CD4-positive, CD25-positive, alpha-beta regulatory T cell (primary cell): ENCODE results near the gene PLA2G2C. TPM values are rescaled to one million over a fixed set of nuclear protein-coding genes. Genes with fewer than 3 reads are reported as not detected.
A peak's percentile ranks its signal among the peaks of the same experiment; 100 is the strongest.

ENCODE experiments used
- ATAC-seq, 2 donors: fragments of 150-1000 bp; cut with Tn5 transposase; one replicate each; pipeline ENCODE4 v1.10.0; 2021; ENCODE audit warnings: low read depth in 2 of 2, moderate number of reproducible peaks in 2 of 2, moderate library complexity in 1 of 2
- DNase-seq, 3 donors: peaks; one replicate each; pipeline versions ENCODE4 v3.0.0 to v3.0.0-alpha.2; 2012 to 2022; ENCODE audit warnings: mixed read lengths in 1 of 3
- H3K27ac ChIP-seq: one replicate; pipeline ENCODE4 v1.7.0; 2013; ENCODE audit warnings: mild to moderate bottlenecking, low read length; ENCODE audit not compliant: insufficient read depth, poor library complexity, severe bottlenecking
- H3K27me3 ChIP-seq: one replicate; pipeline ENCODE4 v1.7.0; 2013; ENCODE audit warnings: low read length; ENCODE audit not compliant: control insufficient read depth, insufficient read depth
- H3K36me3 ChIP-seq: one replicate; pipeline ENCODE4 v1.7.0; 2013; ENCODE audit warnings: mild to moderate bottlenecking, low read length, moderate library complexity; ENCODE audit not compliant: control insufficient read depth, insufficient read depth
- H3K4me1 ChIP-seq: 2 replicates; pipeline ENCODE4 v1.7.0; 2013; ENCODE audit warnings: mild to moderate bottlenecking, low read length; ENCODE audit not compliant: insufficient read depth, control insufficient read depth, poor library complexity, severe bottlenecking
- H3K4me3 ChIP-seq: one replicate; pipeline ENCODE4 v1.7.0; 2013; ENCODE audit warnings: low read depth, mild to moderate bottlenecking, low read length, moderate library complexity
- H3K9me3 ChIP-seq, 2 experiments: 1 replicate in 1 of 2; 2 replicates in 1 of 2; pipeline ENCODE4 v1.7.0; 2013; ENCODE audit warnings: low read length in 2 of 2, mild to moderate bottlenecking in 1 of 2, moderate library complexity in 1 of 2; ENCODE audit not compliant: control insufficient read depth in 2 of 2
- H3K27ac Mint-ChIP-seq, 3 donors: one replicate each; pipeline ENCODE4 v1.8.0; 2020 to 2022; ENCODE audit warnings: mild to moderate bottlenecking in 3 of 3, mixed read lengths in 3 of 3, moderate library complexity in 2 of 3
- H3K27me3 Mint-ChIP-seq: one replicate; pipeline ENCODE4 v1.8.0; 2022; ENCODE audit warnings: mild to moderate bottlenecking, mixed read lengths
- H3K36me3 Mint-ChIP-seq: one replicate; pipeline ENCODE4 v1.8.0; 2020; ENCODE audit warnings: mixed read lengths
- H3K4me1 Mint-ChIP-seq, 4 donors: one replicate each; pipeline ENCODE4 v1.8.0; 2020 to 2022; ENCODE audit warnings: mixed read lengths in 4 of 4, mild to moderate bottlenecking in 1 of 4
- H3K4me3 Mint-ChIP-seq, 4 donors: one replicate each; pipeline ENCODE4 v1.8.0; 2020 to 2022; ENCODE audit warnings: mild to moderate bottlenecking in 4 of 4, mixed read lengths in 4 of 4, moderate library complexity in 3 of 4
- H3K9me3 Mint-ChIP-seq, 7 donors: one replicate each; pipeline ENCODE4 v1.8.0; 2020 to 2022; ENCODE audit warnings: mixed read lengths in 7 of 7, mild to moderate bottlenecking in 3 of 7, moderate library complexity in 2 of 7
- polyA plus RNA-seq, 4 donors: library from polyadenylated mRNA; unstranded; fragments of 300-500 nt; fragmentation: Illumina TruSeq; gene quantifications; one replicate each; pipeline ENCODE4 v1.2.3, GENCODE V29; 2021
- total RNA-seq: library from RNA; stranded (reverse); gene quantifications from one replicate; pipeline ENCODE4 v1.2.3, GENCODE V29; 2022

The PLA2G2C gene
- total and polyA plus RNA-seq, 5 donors from 2014 or later: not detected

DNA sequence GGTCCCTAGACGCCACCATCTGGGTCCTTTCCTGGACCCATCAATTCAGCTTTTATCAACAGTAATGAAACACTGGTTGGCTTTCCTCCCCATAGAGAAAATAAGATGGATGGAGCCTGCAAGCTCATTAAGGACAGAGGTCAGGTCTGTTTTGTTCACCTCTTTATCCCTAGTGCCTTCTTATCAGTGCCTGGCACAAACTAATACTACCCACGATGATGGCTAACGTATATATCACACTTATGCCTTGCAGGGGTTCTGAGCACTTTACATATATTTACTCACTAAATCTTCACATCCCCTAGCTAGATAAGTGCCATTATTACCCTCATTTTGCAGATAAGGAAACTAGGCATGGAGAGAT, 5.5 kb downstream of the PLA2G2C start:
- Mint-ChIP-seq H3K36me3 (no peaks in the 10 kb centered on the region), H3K27me3 (peaks cover 4% of the 10 kb centered on the region), H3K27ac (no peak overlapping the region), H3K4me3 (no peak overlapping the region), H3K4me1 (peaks cover 0 to 23% (median 14%) of the 10 kb centered on the region in 4 donors), H3K9me3 (peaks cover 0 to 6% (median 1%) of the 10 kb centered on the region in 7 donors)
- Histone ChIP-seq H3K27ac (no peak overlapping the region), H3K4me1 (peaks cover 12% of the 10 kb centered on the region), H3K9me3 (no peaks in the 10 kb centered on the region), H3K27me3 (no peaks in the 10 kb centered on the region), H3K36me3 (no peaks in the 10 kb centered on the region), H3K4me3 (no peak overlapping the region)
- DNase-seq (no peak), ATAC-seq (no peak)

DNA sequence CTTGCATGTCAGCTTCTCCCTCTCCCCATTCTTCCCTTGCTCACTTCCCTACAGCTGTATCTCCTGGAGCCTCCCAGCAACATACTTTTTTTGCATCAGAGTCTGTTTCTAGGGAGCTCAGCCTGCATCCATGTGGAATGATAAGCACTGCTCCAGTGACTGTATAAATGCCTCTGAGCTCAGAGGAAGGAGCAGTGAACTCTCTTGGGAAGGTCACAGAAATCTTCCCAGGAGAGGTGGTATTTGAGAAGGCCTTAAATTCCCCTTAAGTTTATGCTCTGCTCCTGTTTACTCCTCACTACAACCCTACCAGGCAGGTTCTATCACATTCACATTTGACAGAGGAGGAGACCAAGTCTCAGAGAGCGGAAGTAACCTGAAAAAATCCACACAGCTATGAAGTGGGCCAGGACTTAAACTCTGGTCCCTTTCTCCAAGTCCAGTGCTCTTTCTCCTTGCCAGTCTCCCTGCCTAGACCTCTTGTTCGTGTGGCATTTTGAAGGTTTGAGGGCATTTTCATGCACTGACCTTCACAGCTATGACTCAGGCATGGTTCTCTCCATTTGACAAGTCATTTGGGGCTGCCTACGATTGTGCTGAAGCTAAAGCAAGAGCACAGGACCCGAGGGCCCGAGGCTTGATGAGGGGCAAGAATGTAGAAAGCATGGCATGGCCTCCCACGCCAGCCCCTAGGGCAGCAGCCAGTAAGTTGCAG, 6.0 kb downstream of the PLA2G2C start:
- Mint-ChIP-seq H3K36me3 (no peaks in the 10 kb centered on the region), H3K27me3 (peaks cover 4% of the 10 kb centered on the region), H3K4me3 (no peak overlapping the region), H3K4me1 (peaks cover 0 to 20% (median 11%) of the 10 kb centered on the region in 4 donors), H3K27ac (no peak overlapping the region), H3K9me3 (peaks cover 0 to 6% (median 1%) of the 10 kb centered on the region in 7 donors)
- no peaks in the 10 kb centered on the region for H3K9me3 ChIP-seq
- no peak overlapping the region for H3K27ac ChIP-seq
- peaks cover 7% of the 10 kb centered on the region for H3K4me1 ChIP-seq
- no peaks in the 10 kb centered on the region for H3K36me3 ChIP-seq
- no peak overlapping the region for H3K4me3 ChIP-seq
- no peak for DNase-seq
- no peak for ATAC-seq
- H3K27me3 ChIP-seq: no peaks in the 10 kb centered on the region

DNA sequence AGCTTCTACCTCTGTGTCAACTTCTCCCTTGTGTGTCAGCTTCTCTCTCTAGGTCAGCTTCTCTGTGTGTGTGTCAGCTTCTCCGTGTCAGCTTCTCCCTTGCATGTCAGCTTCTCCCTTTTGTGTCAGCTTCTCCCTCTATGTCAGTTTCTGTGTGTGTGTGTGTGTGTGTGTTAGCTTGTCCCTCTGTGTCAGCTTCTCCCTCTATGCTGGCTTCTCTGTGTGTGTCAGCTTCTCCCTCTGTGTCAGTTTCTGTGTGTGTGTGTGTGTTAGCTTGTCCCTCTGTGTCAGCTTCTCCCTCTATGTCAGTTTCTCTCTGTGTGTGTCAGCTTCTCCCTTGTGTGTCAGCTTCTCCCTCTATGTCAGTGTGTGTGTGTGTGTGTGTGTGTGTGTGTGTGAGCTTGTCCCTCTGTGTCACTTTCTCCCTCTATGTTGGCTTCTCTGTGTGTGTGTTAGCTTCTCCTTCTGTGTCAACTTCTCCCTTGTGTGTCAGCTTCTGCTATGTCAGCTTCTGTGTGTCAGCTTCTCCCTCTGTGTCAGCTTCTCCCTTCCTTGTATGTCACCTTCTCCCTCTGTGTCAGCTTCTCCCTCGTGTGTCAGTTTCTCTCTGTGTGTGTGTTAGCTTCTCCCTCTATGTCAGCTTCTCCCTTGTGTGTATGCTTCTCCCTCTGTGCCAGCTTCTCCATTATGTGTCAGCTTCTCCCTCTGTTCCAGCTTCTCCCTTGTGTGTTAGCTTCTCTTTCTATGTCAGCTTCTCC, 6.8 kb downstream of the PLA2G2C start:
- H3K27ac Mint-ChIP-seq: no peak overlapping the region
- peaks cover 0 to 12% (median 8%) of the 10 kb centered on the region in 4 donors for H3K4me1 Mint-ChIP-seq
- H3K27me3 Mint-ChIP-seq: peaks cover 4% of the 10 kb centered on the region
- Histone ChIP-seq H3K9me3 (no peaks in the 10 kb centered on the region), H3K4me1 (peaks cover under 1% of the 10 kb centered on the region), H3K36me3 (no peaks in the 10 kb centered on the region), H3K4me3 (no peak overlapping the region), H3K27ac (no peak overlapping the region), H3K27me3 (no peaks in the 10 kb centered on the region)
- no peaks in the 10 kb centered on the region for H3K36me3 Mint-ChIP-seq
- DNase-seq (no peak), ATAC-seq (no peak)
- H3K9me3 Mint-ChIP-seq: peaks cover 0 to 6% (median 1%) of the 10 kb centered on the region in 7 donors
- no peak overlapping the region for H3K4me3 Mint-ChIP-seq

DNA sequence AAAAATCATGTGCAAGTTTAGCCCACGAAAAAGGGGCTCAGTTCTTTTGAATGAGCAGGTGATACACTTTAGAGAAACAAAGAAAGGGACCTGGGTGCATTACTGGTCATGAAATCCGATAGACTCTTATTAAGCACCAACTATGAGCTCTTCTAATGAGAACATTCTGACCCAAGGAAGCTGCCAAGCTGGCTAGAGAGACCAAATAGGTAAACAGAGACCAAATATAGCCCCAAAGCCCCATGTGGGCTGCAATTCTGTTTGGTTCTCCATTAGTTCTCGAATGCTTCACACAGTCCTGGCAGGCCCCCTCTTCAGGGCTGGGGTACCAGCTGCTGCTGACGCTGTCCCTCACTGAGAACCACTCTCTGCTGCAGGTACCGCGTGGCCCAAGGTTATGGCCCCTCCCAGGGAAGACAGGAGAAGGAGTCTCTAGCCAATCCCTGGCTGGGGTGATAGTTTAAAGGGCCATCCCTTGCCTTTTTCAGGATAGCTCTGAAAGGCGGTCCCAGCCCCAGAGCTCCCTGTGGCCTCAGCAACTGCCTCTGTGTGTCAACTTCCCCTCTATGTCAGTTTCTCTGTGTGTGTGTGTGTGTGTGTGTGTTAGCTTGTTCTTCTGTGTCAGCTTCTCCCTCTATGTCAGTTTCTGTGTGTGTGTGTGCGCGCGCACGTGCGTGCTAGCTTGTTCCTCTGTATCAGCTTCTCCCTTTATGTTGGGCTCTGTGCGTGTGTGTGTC, 7.5 kb downstream of the PLA2G2C start:
- no peaks in the 10 kb centered on the region for H3K36me3 ChIP-seq
- peaks cover 0 to 7% (median 4%) of the 10 kb centered on the region in 4 donors for H3K4me1 Mint-ChIP-seq
- no peaks in the 10 kb centered on the region for H3K36me3 Mint-ChIP-seq
- H3K27me3 ChIP-seq: no peaks in the 10 kb centered on the region
- H3K4me3 Mint-ChIP-seq: no peak overlapping the region
- H3K4me3 ChIP-seq: no peak overlapping the region
- no peaks in the 10 kb centered on the region for H3K9me3 ChIP-seq
- no peak for ATAC-seq
- no peak overlapping the region for H3K27ac Mint-ChIP-seq
- peaks cover 0 to 6% (median 0%) of the 10 kb centered on the region in 7 donors for H3K9me3 Mint-ChIP-seq
- peaks cover 4% of the 10 kb centered on the region for H3K27me3 Mint-ChIP-seq
- no peak overlapping the region for H3K27ac ChIP-seq
- H3K4me1 ChIP-seq: no peaks in the 10 kb centered on the region
- DNase-seq: no peak

DNA sequence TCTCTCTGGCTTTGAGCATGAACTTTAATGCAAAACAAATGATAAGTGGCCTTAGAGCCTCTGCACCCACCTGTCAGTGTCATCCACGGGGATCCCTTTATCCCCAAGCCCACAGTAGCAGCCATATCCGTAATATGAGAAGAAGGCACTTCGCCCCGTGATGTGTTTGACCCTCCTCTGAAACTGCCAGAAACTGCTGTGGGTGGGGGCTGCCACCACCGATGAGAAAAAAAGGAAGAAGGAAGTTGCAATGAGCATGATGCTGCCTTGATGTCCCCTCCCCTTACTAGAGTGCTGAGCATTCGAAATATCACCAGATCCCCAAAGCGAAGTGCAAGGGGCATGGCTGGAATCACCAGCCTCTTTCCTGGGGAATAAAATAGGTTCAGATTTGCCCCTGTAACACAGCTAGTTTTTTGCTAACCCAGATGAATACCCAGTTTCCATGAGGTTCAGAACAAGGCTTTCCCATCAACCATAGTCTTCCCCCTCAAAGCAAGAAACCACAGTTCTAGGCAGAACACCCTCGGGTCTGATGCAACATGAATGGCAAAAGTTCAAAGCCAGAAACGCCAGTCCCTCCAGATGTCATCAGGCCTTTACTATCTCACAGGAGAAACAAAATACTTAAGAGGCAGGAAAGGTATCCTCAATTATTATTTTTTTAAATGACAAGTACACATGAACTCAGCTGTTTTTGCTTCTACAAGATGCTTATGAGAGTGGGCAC, 11.2 kb downstream of the PLA2G2C start:
- DNase-seq: no peak
- H3K4me3 ChIP-seq: no peak overlapping the region
- H3K27ac Mint-ChIP-seq: no peak overlapping the region

DNA sequence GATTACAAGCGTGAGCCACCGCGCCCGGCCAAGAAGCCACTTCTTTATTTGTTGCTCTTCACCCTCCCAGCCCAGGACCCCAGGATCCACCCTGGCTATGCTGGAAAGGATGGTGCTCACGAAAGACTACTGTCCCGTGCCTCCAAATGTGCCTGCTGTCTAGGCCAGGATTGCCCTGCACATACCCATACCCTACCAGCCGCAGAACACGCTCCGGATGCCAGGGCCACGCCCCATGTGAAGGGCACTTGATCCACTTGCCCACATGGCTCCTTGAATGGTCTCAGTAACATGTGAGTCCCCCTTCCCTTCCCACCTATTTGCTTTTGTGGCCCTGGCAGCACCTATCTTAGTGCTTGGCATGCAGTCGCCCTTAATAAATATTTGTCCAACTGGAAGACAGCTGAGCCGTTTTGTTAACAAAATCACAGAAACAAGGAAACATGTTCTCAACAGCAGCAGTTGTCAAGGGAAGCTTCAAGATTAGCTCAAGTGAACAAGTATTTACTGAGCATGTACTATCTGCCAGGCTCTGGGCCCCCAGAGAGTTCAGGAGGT, 14.2 kb downstream of the PLA2G2C start:
- Mint-ChIP-seq H3K9me3 (peaks cover 0 to 3% (median 0%) of the 10 kb centered on the region in 7 donors), H3K36me3 (no peaks in the 10 kb centered on the region), H3K4me1 (peaks cover 0 to 7% (median 5%) of the 10 kb centered on the region in 4 donors), H3K4me3 (no peak overlapping the region), H3K27ac (peak overlapping the region in 1 of 3 donors; percentile 71), H3K27me3 (no peaks in the 10 kb centered on the region)
- H3K27ac ChIP-seq: no peak overlapping the region
- no peaks in the 10 kb centered on the region for H3K27me3 ChIP-seq
- H3K4me1 ChIP-seq: no peaks in the 10 kb centered on the region
- no peak overlapping the region for H3K4me3 ChIP-seq
- H3K36me3 ChIP-seq: no peaks in the 10 kb centered on the region
- DNase-seq (no peak), ATAC-seq (no peak)
- no peaks in the 10 kb centered on the region for H3K9me3 ChIP-seq

More for the DNA sequence above, 11.2 kb downstream of the PLA2G2C start:
- H3K36me3 Mint-ChIP-seq: no peaks in the 10 kb centered on the region
- no peaks in the 10 kb centered on the region for H3K4me1 ChIP-seq
- H3K4me1 Mint-ChIP-seq: peaks cover 0 to 7% (median 4%) of the 10 kb centered on the region in 4 donors
- peaks cover 4% of the 10 kb centered on the region for H3K27me3 Mint-ChIP-seq
- H3K9me3 Mint-ChIP-seq: peaks cover 0 to 6% (median 0%) of the 10 kb centered on the region in 7 donors
- H3K27ac ChIP-seq: no peak overlapping the region
- no peak for ATAC-seq
- H3K27me3 ChIP-seq: no peaks in the 10 kb centered on the region
- H3K36me3 ChIP-seq: no peaks in the 10 kb centered on the region
- no peak overlapping the region for H3K4me3 Mint-ChIP-seq
- H3K9me3 ChIP-seq: no peaks in the 10 kb centered on the region

- no peaks in the 10 kb centered on the region for H3K4me1 ChIP-seq
- H3K36me3 Mint-ChIP-seq: peaks cover 3% of the 10 kb centered on the region
- peaks cover 3 to 12% (median 5%) of the 10 kb centered on the region in 7 donors for H3K9me3 Mint-ChIP-seq
- ATAC-seq (no peak), DNase-seq (no peak)
- H3K36me3 ChIP-seq: no peaks in the 10 kb centered on the region
- H3K27me3 Mint-ChIP-seq: peaks cover 4% of the 10 kb centered on the region
- no peak overlapping the region for H3K27ac ChIP-seq
- H3K27ac Mint-ChIP-seq: no peak overlapping the region
- H3K27me3 ChIP-seq: no peaks in the 10 kb centered on the region
- no peak overlapping the region for H3K4me3 Mint-ChIP-seq
- H3K4me3 ChIP-seq: no peak overlapping the region
- peaks cover 0 to 7% (median 4%) of the 10 kb centered on the region in 4 donors for H3K4me1 Mint-ChIP-seq
- peaks cover 0 to 5% of the 10 kb centered on the region in 2 experiments for H3K9me3 ChIP-seq
Measured at GRCh38 chr1:20169932-20170331, 16.4 kb downstream of the PLA2G2C start.
